GM21528 (cell line): ENCODE measurements around the gene SHISAL2B.
"Not testable (repeated sequence)": the region's sequence is repeated elsewhere in the genome, so short reads cannot be mapped to it uniquely, and the experiment has no call there.

Source experiments
- ATAC-seq: cut with Tn5 transposase; IDR thresholded peaks from one replicate; pipeline ENCODE4 v1.9.1; 2021; ENCODE audit warnings: mild to moderate bottlenecking, moderate library complexity; ENCODE audit not compliant: unreplicated experiment, low FRiP score

Gene SHISAL2B

GRCh38 chr5:64690417-64691151, at the start of gene SHISAL2B:
Gene SHISAL2B, plus strand, starts transcription at chr5:64690503. Its CDS starts 121 bp downstream, at chr5:64690624.
- no peak for ATAC-seq

- no peak for ATAC-seq
Measured at GRCh38 chr5:64644831-64645230, 45.5 kb upstream of the SHISAL2B start.

GRCh38 chr5:64646169-64646568, 44.1 kb upstream of the SHISAL2B start:
- no peak for ATAC-seq

- no peak for ATAC-seq
Measured at GRCh38 chr5:64649512-64649911, 40.8 kb upstream of the SHISAL2B start.

- ATAC-seq, result no peak
Measured at GRCh38 chr5:64653766-64654560, 36.3 kb upstream of the SHISAL2B start.

- ATAC-seq, result no peak
Measured at GRCh38 chr5:64654561-64654938, 35.8 kb upstream of the SHISAL2B start.

GRCh38 chr5:64655596-64655995, 34.7 kb upstream of the SHISAL2B start:
- ATAC-seq, result no peak

- no peak for ATAC-seq
Measured at GRCh38 chr5:64659289-64659688, 31.0 kb upstream of the SHISAL2B start.

GRCh38 chr5:64663181-64663580, 27.1 kb upstream of the SHISAL2B start:
- not testable (repeated sequence) for ATAC-seq

- ATAC-seq, result no peak
Measured at GRCh38 chr5:64665243-64665642, 25.1 kb upstream of the SHISAL2B start.

- no peak for ATAC-seq
Measured at GRCh38 chr5:64666078-64666477, 24.2 kb upstream of the SHISAL2B start.

GRCh38 chr5:64667068-64667467, 23.2 kb upstream of the SHISAL2B start:
- ATAC-seq, result no peak

- no peak for ATAC-seq
Measured at GRCh38 chr5:64670277-64670676, 20.0 kb upstream of the SHISAL2B start.

- no peak for ATAC-seq
Measured at GRCh38 chr5:64671678-64672077, 18.6 kb upstream of the SHISAL2B start.

- no peak for ATAC-seq
Measured at GRCh38 chr5:64678374-64678773, 11.9 kb upstream of the SHISAL2B start.

- ATAC-seq, result no peak
Measured at GRCh38 chr5:64680289-64680688, 10.0 kb upstream of the SHISAL2B start.

- ATAC-seq, result no peak
Measured at GRCh38 chr5:64682608-64683007, 7.7 kb upstream of the SHISAL2B start.

GRCh38 chr5:64685866-64686265, 4.4 kb upstream of the SHISAL2B start:
- ATAC-seq, result no peak

GRCh38 chr5:64688391-64688790, 1.9 kb upstream of the SHISAL2B start:
- no peak for ATAC-seq

GRCh38 chr5:64688965-64689364, 1.3 kb upstream of the SHISAL2B start:
- no peak for ATAC-seq

GRCh38 chr5:64690104-64690416, 243 bp upstream of the SHISAL2B start:
- ATAC-seq, result no peak

- ATAC-seq, result no peak
Measured at GRCh38 chr5:64691291-64691690, 988 bp downstream of the SHISAL2B start.
